Measurements from ENCODE around the gene SPG11.

DNA sequence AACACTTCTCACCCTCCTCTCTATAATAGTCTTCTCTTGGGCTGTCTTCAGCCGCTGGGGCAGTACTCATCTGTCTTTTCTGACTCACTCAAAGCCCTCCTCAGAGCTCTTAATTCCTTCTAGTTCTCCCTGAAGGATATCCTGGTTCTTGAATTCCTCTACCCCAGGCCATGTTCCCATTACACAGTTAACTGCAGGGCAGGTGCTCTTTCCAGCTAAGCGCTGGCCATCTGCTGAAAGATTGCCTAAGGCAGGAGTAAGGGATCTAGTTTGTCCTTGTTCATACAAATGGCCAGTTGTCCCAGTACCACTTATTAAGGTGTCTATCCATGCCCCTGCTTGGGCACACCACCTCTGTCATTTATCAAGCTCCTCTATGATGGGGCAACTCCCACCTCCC is 10.2 kb upstream of the SPG11 start:
- TF ChIP-seq CTCF (IDR thresholded peaks at IDR 0.05) (no peak), SIN3A (IDR thresholded peaks at IDR 0.05; ENCODE audit: borderline replicate concordance, insufficient read depth, low read depth, low read length) (no peak)
- TF ChIP-seq, protein P1, sequence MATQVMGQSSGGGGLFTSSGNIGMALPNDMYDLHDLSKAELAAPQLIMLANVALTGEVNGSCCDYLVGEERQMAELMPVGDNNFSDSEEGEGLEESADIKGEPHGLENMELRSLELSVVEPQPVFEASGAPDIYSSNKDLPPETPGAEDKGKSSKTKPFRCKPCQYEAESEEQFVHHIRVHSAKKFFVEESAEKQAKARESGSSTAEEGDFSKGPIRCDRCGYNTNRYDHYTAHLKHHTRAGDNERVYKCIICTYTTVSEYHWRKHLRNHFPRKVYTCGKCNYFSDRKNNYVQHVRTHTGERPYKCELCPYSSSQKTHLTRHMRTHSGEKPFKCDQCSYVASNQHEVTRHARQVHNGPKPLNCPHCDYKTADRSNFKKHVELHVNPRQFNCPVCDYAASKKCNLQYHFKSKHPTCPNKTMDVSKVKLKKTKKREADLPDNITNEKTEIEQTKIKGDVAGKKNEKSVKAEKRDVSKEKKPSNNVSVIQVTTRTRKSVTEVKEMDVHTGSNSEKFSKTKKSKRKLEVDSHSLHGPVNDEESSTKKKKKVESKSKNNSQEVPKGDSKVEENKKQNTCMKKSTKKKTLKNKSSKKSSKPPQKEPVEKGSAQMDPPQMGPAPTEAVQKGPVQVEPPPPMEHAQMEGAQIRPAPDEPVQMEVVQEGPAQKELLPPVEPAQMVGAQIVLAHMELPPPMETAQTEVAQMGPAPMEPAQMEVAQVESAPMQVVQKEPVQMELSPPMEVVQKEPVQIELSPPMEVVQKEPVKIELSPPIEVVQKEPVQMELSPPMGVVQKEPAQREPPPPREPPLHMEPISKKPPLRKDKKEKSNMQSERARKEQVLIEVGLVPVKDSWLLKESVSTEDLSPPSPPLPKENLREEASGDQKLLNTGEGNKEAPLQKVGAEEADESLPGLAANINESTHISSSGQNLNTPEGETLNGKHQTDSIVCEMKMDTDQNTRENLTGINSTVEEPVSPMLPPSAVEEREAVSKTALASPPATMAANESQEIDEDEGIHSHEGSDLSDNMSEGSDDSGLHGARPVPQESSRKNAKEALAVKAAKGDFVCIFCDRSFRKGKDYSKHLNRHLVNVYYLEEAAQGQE (IDR thresholded peaks at IDR 0.05; ENCODE audit: insufficient read depth in 1 of 2, low read depth in 2 of 2, low read length in 1 of 2) = no peak

Data from Panc1 (cell line).